WTC11 (cell line): ENCODE results near the gene NCOA1. TPM values are rescaled to one million over a fixed set of nuclear protein-coding genes. Genes with fewer than 3 reads are reported as not detected.

Experiments used
- ATAC-seq: fragments of 200-7000 bp; cut with Tn5 transposase; 2 replicates; pipeline ENCODE4 v1.10.0; 2021; ENCODE audit warnings: mild to moderate bottlenecking, moderate library complexity
- CTCF ChIA-PET: fragments of 300-600 bp; sonication (Branson Sonifier 250); formaldehyde crosslinking; loops from one replicate; lab custom pipeline; 2021; ENCODE audit warnings: antibody characterized with exemption; lab: Charles Lee
- POLR2A ChIA-PET: fragments of 350-600 bp; sonication (Branson Sonifier 250); formaldehyde crosslinking; loops from one replicate; lab custom pipeline; 2021; ENCODE audit warnings: antibody characterized with exemption; lab: Charles Lee
- DNase-seq: peaks from one replicate; pipeline ENCODE4 v3.0.0; 2021; ENCODE audit warnings: low spot score
- H3K27ac Mint-ChIP-seq: 2 replicates; pipeline ENCODE4 v1.8.0; 2021; ENCODE audit warnings: mixed read lengths
- H3K27me3 Mint-ChIP-seq: 2 replicates; pipeline ENCODE4 v1.8.0; 2021; ENCODE audit warnings: low read depth, mild to moderate bottlenecking, moderate library complexity, mixed read lengths
- H3K36me3 Mint-ChIP-seq: 2 replicates; pipeline ENCODE4 v1.8.0; 2021; ENCODE audit warnings: mixed read lengths
- H3K4me1 Mint-ChIP-seq: 2 replicates; pipeline ENCODE4 v1.8.0; 2022; ENCODE audit warnings: mixed read lengths
- H3K4me3 Mint-ChIP-seq: 2 replicates; pipeline ENCODE4 v1.8.0; 2021; ENCODE audit warnings: mild to moderate bottlenecking, moderate library complexity, mixed read lengths
- H3K9me3 Mint-ChIP-seq: 2 replicates; pipeline ENCODE4 v1.8.0; 2021; ENCODE audit warnings: mixed read lengths
- ATF2 ChIP-seq: sonication (generic); formaldehyde crosslinking; IDR thresholded peaks from 2 replicates; pipeline ENCODE4 v1.8.1; 2022; ENCODE audit warnings: low read depth, missing genetic modification reagents, borderline replicate concordance
- ATF6 ChIP-seq: sonication (generic); formaldehyde crosslinking; IDR thresholded peaks from 2 replicates; pipeline ENCODE4 v1.8.1; 2023; ENCODE audit warnings: mild to moderate bottlenecking, missing genetic modification reagents
- CREB1 ChIP-seq: sonication (generic); formaldehyde crosslinking; IDR thresholded peaks from 2 replicates; pipeline ENCODE4 v1.8.0; 2023; ENCODE audit warnings: mild to moderate bottlenecking, missing genetic modification reagents
- E2F5 ChIP-seq: sonication (generic); formaldehyde crosslinking; IDR thresholded peaks from 2 replicates; pipeline ENCODE4 v1.8.1; 2022; ENCODE audit warnings: mild to moderate bottlenecking, moderate library complexity, missing genetic modification reagents
- GRHL2 ChIP-seq: fragments of 250-450 bp; sonication (Bioruptor Pico); IDR thresholded peaks from 2 replicates; pipeline ENCODE4 v1.8.0; 2022; ENCODE audit warnings: mild to moderate bottlenecking, moderate library complexity; ENCODE audit not compliant: insufficient replicate concordance, severe bottlenecking
- HMGA2 ChIP-seq: fragments of 250-450 bp; sonication (Bioruptor Pico); IDR thresholded peaks from 2 replicates; pipeline ENCODE4 v1.4.0; 2021; ENCODE audit warnings: mild to moderate bottlenecking, moderate library complexity
- IRF2 ChIP-seq: sonication (generic); formaldehyde crosslinking; IDR thresholded peaks from 2 replicates; pipeline ENCODE4 v1.8.0; 2022; ENCODE audit warnings: low read depth, missing genetic modification reagents, borderline replicate concordance
- JAZF1 ChIP-seq: fragments of 250-450 bp; sonication (Bioruptor Pico); IDR thresholded peaks from 2 replicates; pipeline ENCODE4 v1.9.0; 2021; ENCODE audit warnings: moderate library complexity, mild to moderate bottlenecking, inconsistent platforms
- NFATC4 ChIP-seq: fragments of 250-450 bp; sonication (Bioruptor Pico); IDR thresholded peaks from 2 replicates; pipeline ENCODE4 v1.9.0; 2021; ENCODE audit warnings: mild to moderate bottlenecking
- SMAD3 ChIP-seq: sonication (generic); formaldehyde crosslinking; IDR thresholded peaks from 2 replicates; pipeline ENCODE4 v1.8.0; 2022; ENCODE audit warnings: missing genetic modification reagents, mild to moderate bottlenecking, borderline replicate concordance
- SMAD4 ChIP-seq: sonication (generic); formaldehyde crosslinking; IDR thresholded peaks from 2 replicates; pipeline ENCODE4 v1.8.0; 2022; ENCODE audit warnings: mild to moderate bottlenecking, missing genetic modification reagents
- SOX15 ChIP-seq: fragments of 250-450 bp; sonication (Bioruptor Pico); IDR thresholded peaks from 2 replicates; pipeline ENCODE4 v1.9.0; 2021; ENCODE audit warnings: mild to moderate bottlenecking
- STAT6 ChIP-seq: sonication (generic); formaldehyde crosslinking; conservative IDR thresholded peaks from 2 replicates; pipeline ENCODE4 v1.8.1; 2023; ENCODE audit warnings: mild to moderate bottlenecking, low read depth, missing genetic modification reagents, moderate library complexity
- TCF7 ChIP-seq: sonication (generic); formaldehyde crosslinking; IDR thresholded peaks from 2 replicates; pipeline ENCODE4 v1.8.0; 2022; ENCODE audit warnings: mild to moderate bottlenecking, low read depth, missing genetic modification reagents, moderate library complexity
- TEAD1 ChIP-seq: sonication (generic); formaldehyde crosslinking; IDR thresholded peaks from 2 replicates; pipeline ENCODE4 v1.8.0; 2022; ENCODE audit warnings: mild to moderate bottlenecking, missing genetic modification reagents
- TEAD4 ChIP-seq: sonication (generic); formaldehyde crosslinking; IDR thresholded peaks from 2 replicates; pipeline ENCODE4 v1.8.0; 2022; ENCODE audit warnings: mild to moderate bottlenecking, missing genetic modification reagents
- USF1 ChIP-seq: sonication (generic); formaldehyde crosslinking; IDR thresholded peaks from 2 replicates; pipeline ENCODE4 v1.8.0; 2022; ENCODE audit warnings: mild to moderate bottlenecking, missing genetic modification reagents
- ZNF219 ChIP-seq: sonication (generic); formaldehyde crosslinking; IDR thresholded peaks from 2 replicates; pipeline ENCODE4 v1.8.0; 2023; ENCODE audit warnings: missing genetic modification reagents, mild to moderate bottlenecking, borderline replicate concordance
- ZNF232 ChIP-seq: sonication (generic); formaldehyde crosslinking; IDR thresholded peaks from 2 replicates; pipeline ENCODE4 v1.8.0; 2022; ENCODE audit warnings: mild to moderate bottlenecking, missing genetic modification reagents
- ZNF317 ChIP-seq: sonication (generic); formaldehyde crosslinking; IDR thresholded peaks from 2 replicates; pipeline ENCODE4 v1.8.1; 2023; ENCODE audit warnings: low read depth, mild to moderate bottlenecking, moderate library complexity, missing genetic modification reagents, borderline replicate concordance
- ZNF416 ChIP-seq: fragments of 250-450 bp; sonication (Bioruptor Pico); IDR thresholded peaks from 2 replicates; pipeline ENCODE4 v1.9.0; 2021; ENCODE audit warnings: mild to moderate bottlenecking, inconsistent platforms
- ZSCAN18 ChIP-seq: fragments of 250-450 bp; sonication (Bioruptor Pico); IDR thresholded peaks from 2 replicates; pipeline ENCODE4 v2.1.2; 2022; ENCODE audit warnings: mild to moderate bottlenecking, moderate library complexity
- total RNA-seq: library from RNA; stranded (reverse); gene quantifications from 3 replicates; pipeline ENCODE4 v1.2.3, GENCODE V29; 2021

NCOA1 gene
- total RNA-seq, 1 experiment from 2014 or later: 16.9 TPM

GRCh38 chr2:24690524-24690923 lies 199.5 kb downstream of the NCOA1 start (continued):
- no peak for TF ChIP-seq ATF2
- no peak for TF ChIP-seq ZNF317 (CRISPR knock-in tag)
- TF ChIP-seq HMGA2: no peak

- no peaks in the 10 kb centered on the region for H3K4me1 Mint-ChIP-seq
- POLR2A ChIA-PET: no interaction called here
- H3K27me3 Mint-ChIP-seq: no peaks in the 10 kb centered on the region
- ATAC-seq: no peak
- CTCF ChIA-PET: no interaction called here
- DNase-seq: no peak
- no peaks in the 10 kb centered on the region for H3K36me3 Mint-ChIP-seq
- H3K4me3 Mint-ChIP-seq: no peak overlapping the region
- no peak overlapping the region for H3K27ac Mint-ChIP-seq
- no peaks in the 10 kb centered on the region for H3K9me3 Mint-ChIP-seq
- TF ChIP-seq NFATC4 (CRISPR knock-in tag) (no peak), SOX15 (CRISPR knock-in tag) (no peak), ZSCAN18 (CRISPR knock-in tag) (no peak), ZNF232 (CRISPR knock-in tag) (no peak), TCF7 (CRISPR knock-in tag) (no peak), IRF2 (CRISPR knock-in tag) (no peak), JAZF1 (CRISPR knock-in tag) (no peak), E2F5 (no peak), TEAD1 (CRISPR knock-in tag) (no peak), ATF6 (no peak), ZNF416 (no peak), SMAD4 (CRISPR knock-in tag) (no peak), STAT6 (CRISPR knock-in tag) (no peak), TEAD4 (CRISPR knock-in tag) (no peak), ZNF219 (CRISPR knock-in tag) (no peak), SMAD3 (CRISPR knock-in tag) (no peak), GRHL2 (CRISPR knock-in tag) (no peak), CREB1 (CRISPR knock-in tag) (no peak), USF1 (CRISPR knock-in tag) (no peak)
Observed at GRCh38 chr2:24691806-24692205, 200.8 kb downstream of the NCOA1 start.
